ENCODE data around the gene BNC2.

GRCh38 chr9:16693616-16694015 lies 176.9 kb downstream of the BNC2 start:
- TF ChIP-seq CTCF (IDR thresholded peaks at IDR 0.05) = no peak
- no peak for TF ChIP-seq POLR2AphosphoS5 (IDR thresholded peaks at IDR 0.05)
- TF ChIP-seq POLR2A (IDR thresholded peaks at IDR 0.05) = no peak
- no peak for TF ChIP-seq EP300 (IDR thresholded peaks at IDR 0.05; ENCODE audit: low read depth)
